GM21576 (cell line): Measurements from ENCODE around the gene MED23.

ENCODE experiments used
- ATAC-seq: cut with Tn5 transposase; IDR thresholded peaks from one replicate; pipeline ENCODE4 v1.9.1; 2021; ENCODE audit warnings: mild to moderate bottlenecking, moderate library complexity; ENCODE audit not compliant: unreplicated experiment

The MED23 gene

GRCh38 chr6:131642565-131642964, 14.5 kb upstream of the MED23 start:
- no peak for ATAC-seq

DNA sequence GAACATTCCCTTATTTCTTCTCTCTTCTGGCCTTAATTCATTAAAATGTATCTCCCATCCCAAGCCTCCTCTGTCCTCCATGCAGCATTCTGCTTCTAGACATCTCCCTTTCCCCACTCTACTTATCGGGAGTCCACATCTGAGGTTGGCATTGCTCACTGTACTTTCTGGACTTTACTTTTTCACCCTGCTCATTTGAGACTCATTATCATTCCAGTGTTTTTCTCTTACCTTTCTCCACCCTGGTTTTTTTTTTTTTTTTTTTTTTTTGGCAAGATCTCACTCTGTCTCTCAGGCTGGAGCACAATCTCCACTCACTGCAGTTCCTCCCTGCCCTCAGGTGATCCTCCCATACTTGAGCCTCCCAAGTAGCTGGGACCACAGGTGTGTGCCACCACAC, 13.5 kb upstream of the MED23 start:
- ATAC-seq, result no peak

- no peak for ATAC-seq
These were observed 12.5 kb upstream of the MED23 start for GRCh38 chr6:131640576-131640975.

DNA sequence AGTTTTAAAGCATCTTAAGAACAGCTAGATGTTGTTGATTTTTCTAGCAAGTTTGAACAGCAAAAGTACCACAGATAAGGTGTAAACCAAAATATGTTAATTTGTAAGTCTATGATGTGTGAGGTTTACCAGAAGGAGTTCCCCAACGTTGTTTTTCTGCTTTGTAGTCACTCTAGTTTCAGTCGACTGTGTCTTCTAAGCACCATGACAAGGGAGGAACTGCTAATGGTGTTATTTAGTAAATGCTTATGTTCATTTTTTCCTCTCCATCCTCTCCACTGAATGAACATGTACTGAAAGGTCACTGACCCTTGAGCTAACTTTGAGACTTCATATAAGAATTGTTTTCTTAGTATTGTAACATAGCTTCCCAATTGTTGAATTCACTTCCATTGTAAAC, 12.1 kb upstream of the MED23 start:
- ATAC-seq, result no peak

GRCh38 chr6:131638013-131638412, 10.0 kb upstream of the MED23 start:
- no peak for ATAC-seq

GRCh38 chr6:131636880-131637792, 9.1 kb upstream of the MED23 start, which contains the start of gene ENPP3:
Gene ENPP3 (plus strand): TSS chr6:131637302. CDS start chr6:131637385, 83 bp downstream.
- no peak for ATAC-seq

DNA sequence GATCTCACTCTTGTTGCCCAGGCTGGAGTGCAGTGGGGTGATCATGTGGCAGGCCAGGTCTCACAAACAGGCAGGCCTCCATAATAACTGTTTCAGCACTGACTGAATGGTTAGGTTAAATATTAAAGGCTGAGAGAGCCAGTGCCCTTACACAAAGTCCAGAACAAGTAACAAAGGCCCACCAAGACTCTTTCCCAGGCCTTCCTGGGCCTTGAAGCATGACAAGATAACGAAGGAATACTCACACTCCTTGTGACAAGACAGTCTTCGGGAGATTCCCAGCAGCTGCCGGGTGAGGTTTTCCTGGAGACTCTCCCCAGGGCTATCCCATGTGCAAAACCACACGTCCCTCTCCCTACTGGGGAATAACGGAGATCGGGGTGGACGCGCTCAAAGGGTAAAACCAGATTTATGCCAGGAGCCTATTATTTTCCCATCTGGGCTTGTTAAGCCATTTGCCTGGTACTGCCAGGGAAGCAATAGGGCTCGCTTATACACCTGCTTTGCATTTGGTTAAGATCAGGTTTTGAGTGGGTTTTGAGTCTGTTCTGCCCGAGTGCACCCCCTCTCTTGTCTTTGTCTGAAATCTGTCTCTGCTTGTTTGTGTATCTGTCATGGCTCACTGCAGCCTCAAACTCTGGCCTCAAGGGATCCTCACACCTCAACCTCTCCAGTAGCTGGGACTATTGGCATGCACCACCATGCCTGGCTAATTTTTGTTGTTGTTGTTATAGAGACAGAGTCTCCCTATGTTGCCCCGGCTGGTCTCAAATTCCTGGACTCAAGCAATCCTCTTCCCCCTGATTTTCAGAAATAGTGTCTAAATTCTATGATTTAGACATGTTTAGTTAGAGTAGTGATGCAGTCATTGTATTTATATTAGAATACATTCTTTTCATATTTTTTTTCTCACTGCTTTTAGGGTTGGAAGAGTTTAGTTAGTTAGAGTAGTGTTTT, 7.6 kb upstream of the MED23 start:
- ATAC-seq, result peak; percentile 70

DNA sequence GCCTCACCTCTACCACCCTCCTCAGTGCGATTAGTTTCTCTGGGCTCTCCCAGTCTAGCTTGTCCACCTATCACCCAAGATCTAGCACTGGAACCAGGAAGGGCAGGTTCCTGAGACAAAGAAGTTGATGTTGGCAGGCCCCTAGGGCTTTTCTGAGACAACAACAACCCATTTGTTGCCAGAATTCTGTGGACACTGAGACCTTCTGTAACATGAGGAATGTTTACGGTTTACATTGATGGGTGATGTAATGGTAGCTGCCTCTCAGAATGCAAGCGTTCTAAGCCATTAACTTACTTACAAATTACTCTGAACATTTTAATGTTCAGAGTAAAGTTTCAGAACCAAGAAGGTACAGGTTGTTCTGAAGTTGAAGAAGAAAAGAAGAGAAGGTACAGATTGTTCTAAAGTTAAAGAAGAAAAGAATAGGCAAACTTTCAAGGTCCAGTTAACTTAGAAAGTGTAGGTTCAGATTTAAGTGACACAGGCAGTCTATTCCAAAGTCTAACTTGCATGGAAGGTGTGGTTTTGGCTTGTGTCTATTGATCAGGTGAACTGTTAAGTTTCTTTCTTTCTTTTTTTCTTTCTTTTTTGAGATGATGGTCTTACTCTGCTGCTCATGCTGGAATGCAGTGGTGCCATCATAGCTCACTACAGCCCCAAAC, 3.7 kb upstream of the MED23 start:
- no peak for ATAC-seq

DNA sequence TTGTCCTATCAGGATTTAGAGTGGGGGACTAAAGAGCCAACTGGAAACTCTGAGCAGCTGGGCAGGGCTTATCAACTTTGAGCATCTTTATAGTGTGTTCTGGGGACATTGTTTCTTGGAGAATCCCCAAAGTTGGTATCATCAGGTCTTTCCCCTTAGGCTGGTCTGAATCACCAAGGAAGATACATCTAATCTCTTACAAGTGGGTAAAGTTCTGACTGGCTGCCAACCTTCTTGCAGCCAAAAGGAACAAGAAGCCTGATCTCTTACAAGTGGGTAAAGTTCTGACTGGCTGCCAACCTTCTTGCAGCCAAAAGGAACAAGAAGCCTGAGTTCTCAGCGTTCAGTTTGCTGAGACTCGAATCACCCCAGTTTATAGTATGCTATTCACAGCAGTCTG, 1.6 kb upstream of the MED23 start:
- ATAC-seq, result no peak

DNA sequence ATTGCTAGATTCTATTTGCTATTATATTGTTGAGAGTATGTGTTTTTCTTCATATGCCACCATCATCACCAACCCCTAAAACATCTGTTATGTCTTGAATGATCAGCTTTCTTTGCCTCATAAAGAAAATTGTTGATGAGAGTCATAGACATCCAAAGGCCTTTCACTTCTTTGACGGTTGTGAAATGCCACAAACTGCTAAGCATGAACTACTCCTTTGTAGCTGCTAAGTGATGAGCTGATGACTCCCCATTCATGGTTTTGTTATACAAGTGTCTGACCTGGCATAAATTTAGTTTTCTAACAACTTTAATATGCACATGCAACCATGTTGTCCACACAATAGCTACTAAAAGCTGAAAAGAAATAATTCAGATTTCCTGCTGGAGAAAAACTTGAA, 684 bp upstream of the MED23 start:
- ATAC-seq, result no peak

- no peak for ATAC-seq
These were observed 12.8 kb downstream of the MED23 start for GRCh38 chr6:131615275-131615674.

- no peak for ATAC-seq
These were observed 14.6 kb downstream of the MED23 start for GRCh38 chr6:131613296-131613925.

- ATAC-seq, result no peak
These were observed 25.2 kb downstream of the MED23 start for GRCh38 chr6:131602781-131603312.

DNA sequence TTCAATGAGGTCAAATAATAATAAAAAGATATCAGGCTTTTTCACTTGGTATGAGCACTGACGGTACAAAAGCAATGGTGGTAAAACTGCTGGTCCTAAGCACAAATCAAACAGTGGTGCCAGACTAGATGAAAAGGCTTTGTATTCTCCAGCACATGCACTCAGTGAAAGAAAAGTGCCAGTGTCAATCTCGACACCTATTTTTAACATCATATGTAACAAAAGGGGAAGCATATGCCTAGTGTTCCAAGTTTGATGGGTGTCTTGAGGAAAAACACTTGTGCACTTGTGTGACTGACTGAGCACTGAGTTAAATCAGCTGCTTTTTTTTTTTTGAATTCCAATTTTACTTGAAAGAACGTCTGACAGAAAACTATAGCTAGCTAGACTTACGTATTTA, 27.3 kb downstream of the MED23 start:
- no peak for ATAC-seq

DNA sequence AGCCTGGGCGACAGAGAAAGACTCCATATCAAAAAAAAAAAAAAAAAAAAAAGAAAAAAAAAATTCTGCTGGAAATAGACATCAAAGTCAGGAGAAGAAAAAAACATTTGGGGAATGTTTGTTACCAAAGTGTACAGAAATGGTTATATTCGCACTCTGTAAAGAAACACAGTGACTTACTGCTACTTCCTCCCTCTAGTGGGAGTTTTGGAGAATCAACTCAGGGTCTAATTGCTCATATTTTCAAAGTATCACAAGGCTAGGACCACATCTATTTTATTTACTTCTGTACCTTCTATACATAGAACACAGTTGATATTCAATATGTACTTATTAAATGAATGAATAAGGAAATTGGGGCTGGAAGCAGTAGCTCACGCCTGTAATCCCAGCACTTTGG, 30.6 kb downstream of the MED23 start:
- no peak for ATAC-seq

- ATAC-seq, result no peak
These were observed 34.0 kb downstream of the MED23 start for GRCh38 chr6:131594074-131594473.

DNA sequence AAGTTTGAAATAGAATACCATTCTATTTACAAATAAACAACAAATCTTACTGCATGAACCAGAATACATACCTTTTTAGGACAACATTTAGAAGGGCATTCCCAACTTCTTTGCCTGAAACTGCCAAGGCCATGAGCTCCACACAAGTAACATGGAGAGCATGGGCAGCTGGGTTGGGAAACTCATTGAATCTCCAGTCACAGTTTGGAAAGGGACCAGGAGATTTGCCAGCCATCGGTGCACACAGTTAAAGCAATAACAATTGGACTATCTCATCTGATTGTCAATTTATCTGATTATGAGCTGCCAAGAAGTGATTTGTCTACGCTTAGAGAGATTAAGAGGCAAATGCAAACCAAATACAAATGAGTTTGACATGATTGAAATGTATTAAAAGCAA, 35.1 kb downstream of the MED23 start:
- no peak for ATAC-seq

- ATAC-seq, result no peak
These were observed 39.4 kb downstream of the MED23 start for GRCh38 chr6:131588643-131589042.

GRCh38 chr6:131587909-131588308, 40.1 kb downstream of the MED23 start:
- no peak for ATAC-seq

GRCh38 chr6:131586543-131586942, 41.5 kb downstream of the MED23 start:
- no peak for ATAC-seq
